ENCODE results near the gene FHIT. TPM values are rescaled to one million over a fixed set of nuclear protein-coding genes. Genes with fewer than 3 reads are reported as not detected.

Gene FHIT
- total and polyA plus RNA-seq, 4 donors = 2.6 to 21.3 (median 8.7) TPM

DNA sequence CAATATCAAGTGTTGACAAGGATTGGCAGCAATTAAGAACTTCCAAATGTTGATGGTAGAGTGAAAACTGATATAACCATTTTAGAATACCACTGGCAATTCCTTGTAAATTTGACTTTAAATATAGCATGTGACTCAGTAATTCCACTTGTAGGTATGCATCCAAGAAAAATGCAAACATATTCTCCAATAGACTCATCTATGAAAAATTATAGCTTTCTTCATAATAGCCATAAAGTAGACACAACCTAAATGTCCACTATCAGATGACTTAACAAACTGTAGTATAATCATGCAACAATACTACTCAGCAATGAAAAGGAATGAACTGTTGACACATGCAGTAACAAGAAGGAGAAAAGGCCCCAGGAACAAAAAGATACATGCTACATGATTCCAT lies 988.1 kb downstream of the FHIT start:
- Histone ChIP-seq H3K27me3 (ENCODE audit: control insufficient read depth in 3 of 3, insufficient read depth in 3 of 3, low read length in 2 of 3) (no peaks in the 10 kb centered on the region), H3K9ac (ENCODE audit: insufficient read depth in 1 of 2, low read length in 2 of 2) (no peak overlapping the region), H3K27ac (ENCODE audit: low read depth in 1 of 2, low read length in 1 of 2) (no peak overlapping the region), H3K9me3 (ENCODE audit: control insufficient read depth in 4 of 4, insufficient read depth in 3 of 4, low read length in 3 of 4) (no peaks in the 10 kb centered on the region), H3K4me3 (no peak overlapping the region), H3K4me1 (ENCODE audit: control insufficient read depth in 5 of 5, insufficient read depth in 5 of 5, low read length in 5 of 5) (no peaks in the 10 kb centered on the region), H3K36me3 (ENCODE audit: control insufficient read depth in 4 of 4, insufficient read depth in 4 of 4, low read length in 4 of 4) (no peaks in the 10 kb centered on the region)
- no peak for ATAC-seq (ENCODE audit: insufficient read depth, low FRiP score)
- TF ChIP-seq, protein P1, sequence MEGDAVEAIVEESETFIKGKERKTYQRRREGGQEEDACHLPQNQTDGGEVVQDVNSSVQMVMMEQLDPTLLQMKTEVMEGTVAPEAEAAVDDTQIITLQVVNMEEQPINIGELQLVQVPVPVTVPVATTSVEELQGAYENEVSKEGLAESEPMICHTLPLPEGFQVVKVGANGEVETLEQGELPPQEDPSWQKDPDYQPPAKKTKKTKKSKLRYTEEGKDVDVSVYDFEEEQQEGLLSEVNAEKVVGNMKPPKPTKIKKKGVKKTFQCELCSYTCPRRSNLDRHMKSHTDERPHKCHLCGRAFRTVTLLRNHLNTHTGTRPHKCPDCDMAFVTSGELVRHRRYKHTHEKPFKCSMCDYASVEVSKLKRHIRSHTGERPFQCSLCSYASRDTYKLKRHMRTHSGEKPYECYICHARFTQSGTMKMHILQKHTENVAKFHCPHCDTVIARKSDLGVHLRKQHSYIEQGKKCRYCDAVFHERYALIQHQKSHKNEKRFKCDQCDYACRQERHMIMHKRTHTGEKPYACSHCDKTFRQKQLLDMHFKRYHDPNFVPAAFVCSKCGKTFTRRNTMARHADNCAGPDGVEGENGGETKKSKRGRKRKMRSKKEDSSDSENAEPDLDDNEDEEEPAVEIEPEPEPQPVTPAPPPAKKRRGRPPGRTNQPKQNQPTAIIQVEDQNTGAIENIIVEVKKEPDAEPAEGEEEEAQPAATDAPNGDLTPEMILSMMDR (IDR thresholded peaks at IDR 0.05; ENCODE audit: control extremely low read depth, extremely low read depth) = no peak
- DNase-seq = no peak

DNA sequence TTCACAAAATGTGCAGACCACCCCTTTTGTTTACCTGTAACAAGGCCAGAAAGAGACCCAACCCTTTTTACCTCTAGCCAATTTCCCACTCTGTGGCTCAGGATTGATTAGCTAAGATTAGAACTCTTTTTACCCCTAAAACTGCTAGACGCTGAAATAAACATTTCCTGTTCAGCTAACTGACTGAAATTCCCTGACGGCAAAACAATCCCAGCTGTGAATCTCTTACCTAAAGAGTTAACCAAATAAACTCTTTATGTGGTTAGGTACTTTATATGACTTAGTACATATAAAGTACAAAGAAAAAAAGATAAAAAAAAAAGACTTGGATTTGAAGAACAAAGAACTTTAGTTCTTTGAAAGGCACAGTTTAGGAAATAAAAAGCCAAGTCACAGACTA lies 988.7 kb downstream of the FHIT start:
- H3K4me3 ChIP-seq = no peak overlapping the region
- no peak overlapping the region for H3K27ac ChIP-seq (ENCODE audit: low read depth in 1 of 2, low read length in 1 of 2)
- DNase-seq (no peak), ATAC-seq (ENCODE audit: insufficient read depth, low FRiP score) (no peak)
- H3K4me1 ChIP-seq (ENCODE audit: control insufficient read depth in 5 of 5, insufficient read depth in 5 of 5, low read length in 5 of 5) = no peaks in the 10 kb centered on the region
- no peaks in the 10 kb centered on the region for H3K36me3 ChIP-seq (ENCODE audit: control insufficient read depth in 4 of 4, insufficient read depth in 4 of 4, low read length in 4 of 4)
- TF ChIP-seq, protein P1 (IDR thresholded peaks at IDR 0.05; ENCODE audit: control extremely low read depth, extremely low read depth) = no peak
- WGBS, 2 donors = 34 to 44% methylated on average over 2 of the region's 2 CpGs
- no peaks in the 10 kb centered on the region for H3K9me3 ChIP-seq (ENCODE audit: control insufficient read depth in 4 of 4, insufficient read depth in 3 of 4, low read length in 3 of 4)
- no peak overlapping the region for H3K9ac ChIP-seq (ENCODE audit: insufficient read depth in 1 of 2, low read length in 2 of 2)
- H3K27me3 ChIP-seq (ENCODE audit: control insufficient read depth in 3 of 3, insufficient read depth in 3 of 3, low read length in 2 of 3) = no peaks in the 10 kb centered on the region

DNA sequence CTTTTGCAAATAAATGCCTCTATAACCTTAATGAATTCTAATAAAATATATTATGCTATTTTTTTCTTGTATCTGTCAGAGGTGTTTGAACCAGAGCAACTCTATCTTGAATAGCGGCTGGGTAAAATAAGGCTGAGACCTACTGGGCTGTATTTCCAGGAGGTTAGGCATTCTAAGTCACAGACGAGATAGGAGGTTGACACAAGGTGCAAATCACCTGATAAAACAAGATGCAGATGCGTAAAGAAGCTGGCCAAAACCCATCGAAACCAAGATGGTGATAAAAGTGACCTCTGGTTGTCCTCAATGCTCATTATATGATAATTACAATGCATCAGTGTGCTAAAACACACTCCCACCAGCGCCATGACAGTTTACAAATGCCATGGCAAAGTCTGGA lies 990.7 kb downstream of the FHIT start:
- 53 to 64% methylated on average over 5 of the region's 5 CpGs for WGBS, 2 donors
- Histone ChIP-seq H3K27ac (ENCODE audit: low read depth in 1 of 2, low read length in 1 of 2) (no peak overlapping the region), H3K9me3 (ENCODE audit: control insufficient read depth in 4 of 4, insufficient read depth in 3 of 4, low read length in 3 of 4) (no peaks in the 10 kb centered on the region), H3K36me3 (ENCODE audit: control insufficient read depth in 4 of 4, insufficient read depth in 4 of 4, low read length in 4 of 4) (no peaks in the 10 kb centered on the region), H3K4me3 (no peak overlapping the region), H3K4me1 (ENCODE audit: control insufficient read depth in 5 of 5, insufficient read depth in 5 of 5, low read length in 5 of 5) (no peaks in the 10 kb centered on the region), H3K9ac (ENCODE audit: insufficient read depth in 1 of 2, low read length in 2 of 2) (no peak overlapping the region), H3K27me3 (ENCODE audit: control insufficient read depth in 3 of 3, insufficient read depth in 3 of 3, low read length in 2 of 3) (no peaks in the 10 kb centered on the region)
- DNase-seq (no peak), ATAC-seq (ENCODE audit: insufficient read depth, low FRiP score) (no peak)
- TF ChIP-seq, protein P1 (IDR thresholded peaks at IDR 0.05; ENCODE audit: control extremely low read depth, extremely low read depth) = no peak

DNA sequence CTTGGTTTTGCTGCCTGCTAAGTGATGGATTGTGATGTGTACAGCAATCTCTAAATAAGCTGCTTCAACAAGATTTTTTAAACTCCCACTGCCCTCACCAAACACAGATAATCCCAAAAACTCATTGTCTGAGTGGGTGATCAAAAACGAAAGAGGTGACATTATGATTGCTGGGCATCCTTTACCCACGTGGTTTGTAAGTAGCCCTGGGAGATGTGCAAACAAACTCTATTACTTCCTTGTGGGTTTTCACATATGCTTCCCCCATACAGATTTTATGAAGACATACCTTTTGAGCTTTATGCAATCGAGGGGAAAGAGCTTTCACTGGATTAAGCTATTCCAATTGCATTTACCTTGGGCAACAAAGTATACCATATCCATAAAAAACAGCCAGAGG lies 1000.4 kb downstream of the FHIT start:
- Histone ChIP-seq H3K4me3 (no peak overlapping the region), H3K36me3 (ENCODE audit: control insufficient read depth in 4 of 4, insufficient read depth in 4 of 4, low read length in 4 of 4) (no peaks in the 10 kb centered on the region), H3K27me3 (ENCODE audit: control insufficient read depth in 3 of 3, insufficient read depth in 3 of 3, low read length in 2 of 3) (no peaks in the 10 kb centered on the region), H3K27ac (ENCODE audit: low read depth in 1 of 2, low read length in 1 of 2) (no peak overlapping the region), H3K9ac (ENCODE audit: insufficient read depth in 1 of 2, low read length in 2 of 2) (no peak overlapping the region), H3K9me3 (ENCODE audit: control insufficient read depth in 4 of 4, insufficient read depth in 3 of 4, low read length in 3 of 4) (no peaks in the 10 kb centered on the region), H3K4me1 (ENCODE audit: control insufficient read depth in 5 of 5, insufficient read depth in 5 of 5, low read length in 5 of 5) (no peaks in the 10 kb centered on the region)
- 44 to 55% methylated on average over 3 of the region's 3 CpGs for WGBS, 2 donors
- TF ChIP-seq, protein P1 (IDR thresholded peaks at IDR 0.05; ENCODE audit: control extremely low read depth, extremely low read depth) = no peak
- ATAC-seq (ENCODE audit: insufficient read depth, low FRiP score) (no peak), DNase-seq (no peak)

All from lung (tissue), 12 donors.